Neural progenitor cell (in vitro differentiated cells): Measurements from ENCODE around the gene CST9.

Experiments
- EZH2 ChIP-seq: fragments of 200-600 bp; sonication (generic); IDR thresholded peaks from 2 replicates; pipeline ENCODE4 v1.6.1; 2017; ENCODE audit warnings: antibody characterized with exemption, mild to moderate bottlenecking, moderate library complexity
- EZH2phosphoT487 ChIP-seq: fragments of 200-600 bp; sonication (generic); IDR thresholded peaks from 2 replicates; pipeline ENCODE4 v1.6.1; 2017; ENCODE audit warnings: antibody characterized with exemption
- TF ChIP-seq, protein P1 (sequence below): fragments of 200-600 bp; sonication (generic); IDR thresholded peaks from 2 replicates; pipeline ENCODE4 v1.5.1; 2017; ENCODE audit warnings: antibody characterized with exemption, mild to moderate bottlenecking

DNA sequence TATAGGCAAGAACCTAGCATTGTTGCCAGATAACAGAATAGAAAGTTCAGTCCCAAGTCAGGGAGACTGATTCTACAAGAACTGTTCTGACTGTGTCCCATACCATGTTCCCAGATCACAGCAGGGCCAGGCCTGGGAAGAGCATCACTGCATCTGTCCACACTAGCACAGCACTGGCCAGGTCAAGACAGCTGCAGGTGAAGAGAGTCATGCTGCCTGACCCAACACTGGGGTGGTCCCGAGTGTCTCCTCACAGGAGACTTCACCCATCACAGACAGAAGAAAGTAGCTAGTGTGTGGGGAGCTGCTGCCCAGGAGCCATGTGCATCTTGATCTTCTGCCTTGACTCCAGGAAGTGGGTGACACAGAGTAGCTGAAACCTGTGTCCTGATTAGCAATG, 36.1 kb downstream of the CST9 start:
- TF ChIP-seq, protein P1, sequence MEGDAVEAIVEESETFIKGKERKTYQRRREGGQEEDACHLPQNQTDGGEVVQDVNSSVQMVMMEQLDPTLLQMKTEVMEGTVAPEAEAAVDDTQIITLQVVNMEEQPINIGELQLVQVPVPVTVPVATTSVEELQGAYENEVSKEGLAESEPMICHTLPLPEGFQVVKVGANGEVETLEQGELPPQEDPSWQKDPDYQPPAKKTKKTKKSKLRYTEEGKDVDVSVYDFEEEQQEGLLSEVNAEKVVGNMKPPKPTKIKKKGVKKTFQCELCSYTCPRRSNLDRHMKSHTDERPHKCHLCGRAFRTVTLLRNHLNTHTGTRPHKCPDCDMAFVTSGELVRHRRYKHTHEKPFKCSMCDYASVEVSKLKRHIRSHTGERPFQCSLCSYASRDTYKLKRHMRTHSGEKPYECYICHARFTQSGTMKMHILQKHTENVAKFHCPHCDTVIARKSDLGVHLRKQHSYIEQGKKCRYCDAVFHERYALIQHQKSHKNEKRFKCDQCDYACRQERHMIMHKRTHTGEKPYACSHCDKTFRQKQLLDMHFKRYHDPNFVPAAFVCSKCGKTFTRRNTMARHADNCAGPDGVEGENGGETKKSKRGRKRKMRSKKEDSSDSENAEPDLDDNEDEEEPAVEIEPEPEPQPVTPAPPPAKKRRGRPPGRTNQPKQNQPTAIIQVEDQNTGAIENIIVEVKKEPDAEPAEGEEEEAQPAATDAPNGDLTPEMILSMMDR, result no peak
- TF ChIP-seq EZH2, result no peak
- TF ChIP-seq EZH2phosphoT487, result no peak
